HEK293 (cell line): ENCODE data around the gene PAXX.

ENCODE experiments used
- CTCF ChIA-PET: fragments of 350-600 bp; formaldehyde crosslinking; extraction: SDS; loops from one replicate; lab custom pipeline; 2021; ENCODE audit warnings: antibody characterized with exemption; lab: Yijun Ruan, JAX
- POLR2A ChIA-PET: fragments of 300-600 bp; formaldehyde crosslinking; extraction: SDS; loops from one replicate; lab custom pipeline; 2020; ENCODE audit warnings: antibody characterized with exemption, inconsistent platforms; lab: Yijun Ruan, JAX
- H3K27ac ChIP-seq: fragments of 200-500 bp; sonication (Bioruptor generic); 2 replicates; pipeline ENCODE4 v1.5.1; 2014; ENCODE audit warnings: low read depth, low read length, control low read depth, inconsistent platforms; ENCODE audit errors: extremely low read depth
- H3K36me3 ChIP-seq, 2 experiments: fragments of 200-500 bp in 1 of 2; sonication (Bioruptor generic) in 1 of 2; 1 replicate in 1 of 2; 2 replicates in 1 of 2; pipeline ENCODE4 v1.5.1; 2014 to 2017; ENCODE audit warnings: inconsistent platforms in 2 of 2, low read length in 2 of 2; ENCODE audit not compliant: control insufficient read depth in 2 of 2, insufficient read depth in 1 of 2
- H3K4me1 ChIP-seq: fragments of 200-500 bp; sonication (Bioruptor generic); 2 replicates; pipeline ENCODE4 v1.5.1; 2014; ENCODE audit warnings: mild to moderate bottlenecking, low read length, inconsistent platforms; ENCODE audit not compliant: control insufficient read depth, insufficient read depth
- H3K4me3 ChIP-seq: 2 replicates; pipeline ENCODE4 v1.5.1; 2011; ENCODE audit warnings: low read depth, mild to moderate bottlenecking, control low read depth, low read length, moderate library complexity
- H3K9me3 ChIP-seq: fragments of 200-500 bp; sonication (Bioruptor generic); 2 replicates; pipeline ENCODE4 v1.5.1; 2014; ENCODE audit warnings: low read depth, low read length, inconsistent platforms; ENCODE audit not compliant: control insufficient read depth, insufficient read depth
- KLF1 ChIP-seq: fragments of 450-650 bp; formaldehyde crosslinking; IDR thresholded peaks from 2 replicates; pipeline ENCODE4 v1.5.1; 2016; ENCODE audit warnings: missing biosample characterization, missing genetic modification characterization
- KLF8 ChIP-seq: fragments of 450-650 bp; formaldehyde crosslinking; IDR thresholded peaks from 2 replicates; pipeline ENCODE4 v1.5.1; 2016; ENCODE audit warnings: missing biosample characterization, missing genetic modification characterization
- RBAK ChIP-seq: fragments of 450-650 bp; formaldehyde crosslinking; IDR thresholded peaks from 2 replicates; pipeline ENCODE4 v1.5.1; 2016; ENCODE audit warnings: missing biosample characterization, missing genetic modification characterization
- ZFP37 ChIP-seq: fragments of 450-650 bp; formaldehyde crosslinking; IDR thresholded peaks from 2 replicates; pipeline ENCODE4 v1.5.1; 2016; ENCODE audit warnings: missing biosample characterization, missing genetic modification characterization
- ZNF19 ChIP-seq: fragments of 450-650 bp; formaldehyde crosslinking; IDR thresholded peaks from 2 replicates; pipeline ENCODE4; 2016; ENCODE audit warnings: missing biosample characterization, missing genetic modification characterization, low read depth
- ZNF23 ChIP-seq: fragments of 450-650 bp; formaldehyde crosslinking; IDR thresholded peaks from 2 replicates; pipeline ENCODE4 v1.5.1; 2016; ENCODE audit warnings: missing biosample characterization, missing genetic modification characterization, borderline replicate concordance
- ZNF248 ChIP-seq: fragments of 450-650 bp; formaldehyde crosslinking; IDR thresholded peaks from 2 replicates; pipeline ENCODE4 v1.5.1; 2017; ENCODE audit warnings: missing biosample characterization, missing genetic modification characterization
- ZNF311 ChIP-seq: fragments of 450-650 bp; formaldehyde crosslinking; IDR thresholded peaks from 2 replicates; pipeline ENCODE4 v1.5.1; 2017; ENCODE audit warnings: missing biosample characterization, missing genetic modification characterization, borderline replicate concordance
- ZNF335 ChIP-seq: fragments of 450-650 bp; formaldehyde crosslinking; conservative IDR thresholded peaks from 2 replicates; pipeline ENCODE4 v1.5.1; 2016; ENCODE audit warnings: missing biosample characterization, missing genetic modification characterization
- ZNF423 ChIP-seq: fragments of 450-650 bp; formaldehyde crosslinking; IDR thresholded peaks from 2 replicates; pipeline ENCODE4 v1.5.1; 2016; ENCODE audit warnings: missing biosample characterization, missing genetic modification characterization
- ZNF510 ChIP-seq: fragments of 450-650 bp; formaldehyde crosslinking; IDR thresholded peaks from 2 replicates; pipeline ENCODE4 v1.5.1; 2018; ENCODE audit warnings: mild to moderate bottlenecking, missing genetic modification characterization, missing biosample characterization; ENCODE audit not compliant: insufficient replicate concordance
- ZNF571 ChIP-seq: fragments of 450-650 bp; formaldehyde crosslinking; IDR thresholded peaks from 2 replicates; pipeline ENCODE4 v1.5.0; 2017; ENCODE audit warnings: missing biosample characterization, missing genetic modification characterization
- ZNF600 ChIP-seq: fragments of 450-650 bp; formaldehyde crosslinking; IDR thresholded peaks from 2 replicates; pipeline ENCODE4 v1.5.1; 2016; ENCODE audit warnings: missing biosample characterization, missing genetic modification characterization
- ZNF677 ChIP-seq: fragments of 450-650 bp; IDR thresholded peaks from 2 replicates; pipeline ENCODE4 v1.5.0; 2018; ENCODE audit warnings: missing biosample characterization, mild to moderate bottlenecking, missing genetic modification characterization, moderate library complexity
- ZSCAN23 ChIP-seq: fragments of 450-650 bp; formaldehyde crosslinking; IDR thresholded peaks from 2 replicates; pipeline ENCODE4 v1.5.1; 2016; ENCODE audit warnings: missing biosample characterization, missing genetic modification characterization
- ZSCAN30 ChIP-seq: fragments of 450-650 bp; IDR thresholded peaks from 2 replicates; pipeline ENCODE4 v1.5.1; 2018; ENCODE audit warnings: missing biosample characterization, mild to moderate bottlenecking, missing genetic modification characterization, moderate library complexity
- TF ChIP-seq, protein P1 (sequence below): fragments of 450-650 bp; formaldehyde crosslinking; IDR thresholded peaks from 2 replicates; pipeline ENCODE4 v1.5.1; 2016; ENCODE audit warnings: missing biosample characterization, missing genetic modification characterization, borderline replicate concordance
- TF ChIP-seq, protein P2 (sequence below): fragments of 450-650 bp; formaldehyde crosslinking; conservative IDR thresholded peaks from 2 replicates; pipeline ENCODE4 v1.5.1; 2016; ENCODE audit warnings: low read depth, missing biosample characterization, missing genetic modification characterization
- TF ChIP-seq, protein P3 (sequence below): fragments of 450-650 bp; formaldehyde crosslinking; IDR thresholded peaks from 2 replicates; pipeline ENCODE4 v1.5.1; 2017; ENCODE audit warnings: missing biosample characterization, mild to moderate bottlenecking, missing genetic modification characterization, moderate library complexity
- TF ChIP-seq, protein P4 (sequence below): fragments of 450-650 bp; formaldehyde crosslinking; IDR thresholded peaks from 2 replicates; pipeline ENCODE4 v1.5.1; 2016; ENCODE audit warnings: missing biosample characterization, missing genetic modification characterization, low read depth
- TF ChIP-seq, protein P5 (sequence below): fragments of 450-650 bp; formaldehyde crosslinking; IDR thresholded peaks from 2 replicates; pipeline ENCODE4 v1.5.1; 2016; ENCODE audit warnings: missing biosample characterization, missing genetic modification characterization

Gene PAXX

DNA sequence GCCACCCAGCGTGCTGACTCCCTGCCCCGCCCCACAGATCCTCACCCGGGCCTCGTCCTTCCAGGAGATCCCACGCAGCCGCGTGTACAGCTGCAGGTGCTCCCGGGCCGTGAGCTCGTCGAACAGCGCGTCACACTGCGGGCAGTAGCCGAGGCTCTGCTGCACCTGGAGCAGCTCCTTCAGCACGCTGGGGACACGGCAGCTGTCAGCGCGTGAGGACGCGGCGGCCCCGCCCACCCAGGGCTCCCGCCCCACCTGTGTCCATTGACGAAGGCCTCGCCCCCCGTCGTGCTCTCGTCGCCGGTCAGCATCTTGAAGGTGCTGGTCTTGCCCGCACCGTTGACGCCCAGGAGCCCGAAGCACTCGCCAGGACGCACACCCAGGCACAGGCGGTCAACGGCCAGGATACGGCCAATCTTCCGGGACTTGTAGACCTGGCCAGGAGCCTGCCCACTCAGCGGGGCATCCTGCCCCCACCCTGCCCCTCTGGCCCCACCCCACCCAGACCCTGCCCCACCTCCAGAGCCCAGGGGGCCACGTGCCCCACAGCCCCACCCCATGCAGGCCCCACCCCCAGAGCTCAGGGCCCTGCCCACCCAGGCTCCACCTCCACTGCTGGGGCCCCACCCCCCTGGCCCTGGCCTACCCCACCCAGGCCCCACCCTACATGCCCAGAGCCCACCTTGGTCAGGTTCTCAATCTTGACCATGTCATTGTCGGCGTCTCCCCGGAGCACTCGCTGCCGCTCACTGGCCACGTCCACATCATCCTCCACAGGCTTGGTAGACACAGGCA lies 17.9 kb downstream of the PAXX start:
- H3K27ac ChIP-seq = no peak overlapping the region
- CTCF ChIA-PET = no interaction called here
- H3K4me1 ChIP-seq = peaks cover 3% of the 10 kb centered on the region; the same call in 1 of the 2 replicates
- H3K4me3 ChIP-seq = no peak overlapping the region
- peaks cover 0 to 30% of the 10 kb centered on the region in 2 experiments; a peak in 1 of 3 replicates for H3K36me3 ChIP-seq
- POLR2A ChIA-PET = interaction anchor here (0.5 to 0.6 kb wide), 3 partner anchors 14 to 32 kb away, joined by 3 to 5 read pairs (median 3); partner anchors contain the start of gene CLIC3
- no peaks in the 10 kb centered on the region for H3K9me3 ChIP-seq
- no peak for TF ChIP-seq RBAK
- peak; percentile 71 for TF ChIP-seq KLF1 (tag by site-specific recombination)
- TF ChIP-seq KLF8 = peak; percentile 55; the same call in 1 of the 2 replicates
- TF ChIP-seq, protein P1, sequence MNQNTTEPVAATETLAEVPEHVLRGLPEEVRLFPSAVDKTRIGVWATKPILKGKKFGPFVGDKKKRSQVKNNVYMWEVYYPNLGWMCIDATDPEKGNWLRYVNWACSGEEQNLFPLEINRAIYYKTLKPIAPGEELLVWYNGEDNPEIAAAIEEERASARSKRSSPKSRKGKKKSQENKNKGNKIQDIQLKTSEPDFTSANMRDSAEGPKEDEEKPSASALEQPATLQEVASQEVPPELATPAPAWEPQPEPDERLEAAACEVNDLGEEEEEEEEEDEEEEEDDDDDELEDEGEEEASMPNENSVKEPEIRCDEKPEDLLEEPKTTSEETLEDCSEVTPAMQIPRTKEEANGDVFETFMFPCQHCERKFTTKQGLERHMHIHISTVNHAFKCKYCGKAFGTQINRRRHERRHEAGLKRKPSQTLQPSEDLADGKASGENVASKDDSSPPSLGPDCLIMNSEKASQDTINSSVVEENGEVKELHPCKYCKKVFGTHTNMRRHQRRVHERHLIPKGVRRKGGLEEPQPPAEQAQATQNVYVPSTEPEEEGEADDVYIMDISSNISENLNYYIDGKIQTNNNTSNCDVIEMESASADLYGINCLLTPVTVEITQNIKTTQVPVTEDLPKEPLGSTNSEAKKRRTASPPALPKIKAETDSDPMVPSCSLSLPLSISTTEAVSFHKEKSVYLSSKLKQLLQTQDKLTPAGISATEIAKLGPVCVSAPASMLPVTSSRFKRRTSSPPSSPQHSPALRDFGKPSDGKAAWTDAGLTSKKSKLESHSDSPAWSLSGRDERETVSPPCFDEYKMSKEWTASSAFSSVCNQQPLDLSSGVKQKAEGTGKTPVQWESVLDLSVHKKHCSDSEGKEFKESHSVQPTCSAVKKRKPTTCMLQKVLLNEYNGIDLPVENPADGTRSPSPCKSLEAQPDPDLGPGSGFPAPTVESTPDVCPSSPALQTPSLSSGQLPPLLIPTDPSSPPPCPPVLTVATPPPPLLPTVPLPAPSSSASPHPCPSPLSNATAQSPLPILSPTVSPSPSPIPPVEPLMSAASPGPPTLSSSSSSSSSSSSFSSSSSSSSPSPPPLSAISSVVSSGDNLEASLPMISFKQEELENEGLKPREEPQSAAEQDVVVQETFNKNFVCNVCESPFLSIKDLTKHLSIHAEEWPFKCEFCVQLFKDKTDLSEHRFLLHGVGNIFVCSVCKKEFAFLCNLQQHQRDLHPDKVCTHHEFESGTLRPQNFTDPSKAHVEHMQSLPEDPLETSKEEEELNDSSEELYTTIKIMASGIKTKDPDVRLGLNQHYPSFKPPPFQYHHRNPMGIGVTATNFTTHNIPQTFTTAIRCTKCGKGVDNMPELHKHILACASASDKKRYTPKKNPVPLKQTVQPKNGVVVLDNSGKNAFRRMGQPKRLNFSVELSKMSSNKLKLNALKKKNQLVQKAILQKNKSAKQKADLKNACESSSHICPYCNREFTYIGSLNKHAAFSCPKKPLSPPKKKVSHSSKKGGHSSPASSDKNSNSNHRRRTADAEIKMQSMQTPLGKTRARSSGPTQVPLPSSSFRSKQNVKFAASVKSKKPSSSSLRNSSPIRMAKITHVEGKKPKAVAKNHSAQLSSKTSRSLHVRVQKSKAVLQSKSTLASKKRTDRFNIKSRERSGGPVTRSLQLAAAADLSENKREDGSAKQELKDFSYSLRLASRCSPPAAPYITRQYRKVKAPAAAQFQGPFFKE = no peak
- 0 out of 2 replicates have a peak, but pooled peaks have one; percentile 16 for TF ChIP-seq ZNF600
- TF ChIP-seq, protein P2, sequence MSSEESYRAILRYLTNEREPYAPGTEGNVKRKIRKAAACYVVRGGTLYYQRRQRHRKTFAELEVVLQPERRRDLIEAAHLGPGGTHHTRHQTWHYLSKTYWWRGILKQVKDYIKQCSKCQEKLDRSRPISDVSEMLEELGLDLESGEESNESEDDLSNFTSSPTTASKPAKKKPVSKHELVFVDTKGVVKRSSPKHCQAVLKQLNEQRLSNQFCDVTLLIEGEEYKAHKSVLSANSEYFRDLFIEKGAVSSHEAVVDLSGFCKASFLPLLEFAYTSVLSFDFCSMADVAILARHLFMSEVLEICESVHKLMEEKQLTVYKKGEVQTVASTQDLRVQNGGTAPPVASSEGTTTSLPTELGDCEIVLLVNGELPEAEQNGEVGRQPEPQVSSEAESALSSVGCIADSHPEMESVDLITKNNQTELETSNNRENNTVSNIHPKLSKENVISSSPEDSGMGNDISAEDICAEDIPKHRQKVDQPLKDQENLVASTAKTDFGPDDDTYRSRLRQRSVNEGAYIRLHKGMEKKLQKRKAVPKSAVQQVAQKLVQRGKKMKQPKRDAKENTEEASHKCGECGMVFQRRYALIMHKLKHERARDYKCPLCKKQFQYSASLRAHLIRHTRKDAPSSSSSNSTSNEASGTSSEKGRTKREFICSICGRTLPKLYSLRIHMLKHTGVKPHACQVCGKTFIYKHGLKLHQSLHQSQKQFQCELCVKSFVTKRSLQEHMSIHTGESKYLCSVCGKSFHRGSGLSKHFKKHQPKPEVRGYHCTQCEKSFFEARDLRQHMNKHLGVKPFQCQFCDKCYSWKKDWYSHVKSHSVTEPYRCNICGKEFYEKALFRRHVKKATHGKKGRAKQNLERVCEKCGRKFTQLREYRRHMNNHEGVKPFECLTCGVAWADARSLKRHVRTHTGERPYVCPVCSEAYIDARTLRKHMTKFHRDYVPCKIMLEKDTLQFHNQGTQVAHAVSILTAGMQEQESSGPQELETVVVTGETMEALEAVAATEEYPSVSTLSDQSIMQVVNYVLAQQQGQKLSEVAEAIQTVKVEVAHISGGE (tag by site-specific recombination) = no peak
- TF ChIP-seq ZNF19 = no peak
- no peak for TF ChIP-seq ZNF571
- TF ChIP-seq, protein P3, sequence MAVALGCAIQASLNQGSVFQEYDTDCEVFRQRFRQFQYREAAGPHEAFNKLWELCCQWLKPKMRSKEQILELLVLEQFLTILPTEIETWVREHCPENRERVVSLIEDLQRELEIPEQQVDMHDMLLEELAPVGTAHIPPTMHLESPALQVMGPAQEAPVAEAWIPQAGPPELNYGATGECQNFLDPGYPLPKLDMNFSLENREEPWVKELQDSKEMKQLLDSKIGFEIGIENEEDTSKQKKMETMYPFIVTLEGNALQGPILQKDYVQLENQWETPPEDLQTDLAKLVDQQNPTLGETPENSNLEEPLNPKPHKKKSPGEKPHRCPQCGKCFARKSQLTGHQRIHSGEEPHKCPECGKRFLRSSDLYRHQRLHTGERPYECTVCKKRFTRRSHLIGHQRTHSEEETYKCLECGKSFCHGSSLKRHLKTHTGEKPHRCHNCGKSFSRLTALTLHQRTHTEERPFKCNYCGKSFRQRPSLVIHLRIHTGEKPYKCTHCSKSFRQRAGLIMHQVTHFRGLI (tag by site-specific recombination) = no peak
- TF ChIP-seq ZNF248 (tag by site-specific recombination) = no peak
- no peak for TF ChIP-seq ZNF335
- TF ChIP-seq ZNF423 (tag by site-specific recombination) = no peak
- no peak for TF ChIP-seq ZNF510
- TF ChIP-seq, protein P4, sequence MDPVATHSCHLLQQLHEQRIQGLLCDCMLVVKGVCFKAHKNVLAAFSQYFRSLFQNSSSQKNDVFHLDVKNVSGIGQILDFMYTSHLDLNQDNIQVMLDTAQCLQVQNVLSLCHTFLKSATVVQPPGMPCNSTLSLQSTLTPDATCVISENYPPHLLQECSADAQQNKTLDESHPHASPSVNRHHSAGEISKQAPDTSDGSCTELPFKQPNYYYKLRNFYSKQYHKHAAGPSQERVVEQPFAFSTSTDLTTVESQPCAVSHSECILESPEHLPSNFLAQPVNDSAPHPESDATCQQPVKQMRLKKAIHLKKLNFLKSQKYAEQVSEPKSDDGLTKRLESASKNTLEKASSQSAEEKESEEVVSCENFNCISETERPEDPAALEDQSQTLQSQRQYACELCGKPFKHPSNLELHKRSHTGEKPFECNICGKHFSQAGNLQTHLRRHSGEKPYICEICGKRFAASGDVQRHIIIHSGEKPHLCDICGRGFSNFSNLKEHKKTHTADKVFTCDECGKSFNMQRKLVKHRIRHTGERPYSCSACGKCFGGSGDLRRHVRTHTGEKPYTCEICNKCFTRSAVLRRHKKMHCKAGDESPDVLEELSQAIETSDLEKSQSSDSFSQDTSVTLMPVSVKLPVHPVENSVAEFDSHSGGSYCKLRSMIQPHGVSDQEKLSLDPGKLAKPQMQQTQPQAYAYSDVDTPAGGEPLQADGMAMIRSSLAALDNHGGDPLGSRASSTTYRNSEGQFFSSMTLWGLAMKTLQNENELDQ (tag by site-specific recombination) = no peak
- TF ChIP-seq ZNF23 (tag by site-specific recombination) = no peak
- no peak for TF ChIP-seq ZFP37 (tag by site-specific recombination)
- no peak for TF ChIP-seq ZNF311 (tag by site-specific recombination)
- no peak for TF ChIP-seq ZSCAN30
- TF ChIP-seq, protein P5, sequence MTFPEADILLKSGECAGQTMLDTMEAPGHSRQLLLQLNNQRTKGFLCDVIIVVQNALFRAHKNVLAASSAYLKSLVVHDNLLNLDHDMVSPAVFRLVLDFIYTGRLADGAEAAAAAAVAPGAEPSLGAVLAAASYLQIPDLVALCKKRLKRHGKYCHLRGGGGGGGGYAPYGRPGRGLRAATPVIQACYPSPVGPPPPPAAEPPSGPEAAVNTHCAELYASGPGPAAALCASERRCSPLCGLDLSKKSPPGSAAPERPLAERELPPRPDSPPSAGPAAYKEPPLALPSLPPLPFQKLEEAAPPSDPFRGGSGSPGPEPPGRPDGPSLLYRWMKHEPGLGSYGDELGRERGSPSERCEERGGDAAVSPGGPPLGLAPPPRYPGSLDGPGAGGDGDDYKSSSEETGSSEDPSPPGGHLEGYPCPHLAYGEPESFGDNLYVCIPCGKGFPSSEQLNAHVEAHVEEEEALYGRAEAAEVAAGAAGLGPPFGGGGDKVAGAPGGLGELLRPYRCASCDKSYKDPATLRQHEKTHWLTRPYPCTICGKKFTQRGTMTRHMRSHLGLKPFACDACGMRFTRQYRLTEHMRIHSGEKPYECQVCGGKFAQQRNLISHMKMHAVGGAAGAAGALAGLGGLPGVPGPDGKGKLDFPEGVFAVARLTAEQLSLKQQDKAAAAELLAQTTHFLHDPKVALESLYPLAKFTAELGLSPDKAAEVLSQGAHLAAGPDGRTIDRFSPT (tag by site-specific recombination) = no peak
- TF ChIP-seq ZSCAN23 (tag by site-specific recombination) = no peak
- no peak for TF ChIP-seq ZNF677 (tag by site-specific recombination)
